COLO668 (cell line): ENCODE results near the gene PARPBP.
"Not testable (repeated sequence)": the region's sequence is repeated elsewhere in the genome, so short reads cannot be mapped to it uniquely, and the experiment has no call there.

ENCODE experiments used
- DNase-seq: peaks from one replicate; lab custom pipeline; 2025; ENCODE audit not compliant: unreplicated experiment; lab: John Stamatoyannopoulos, UW

PARPBP gene, protein sequence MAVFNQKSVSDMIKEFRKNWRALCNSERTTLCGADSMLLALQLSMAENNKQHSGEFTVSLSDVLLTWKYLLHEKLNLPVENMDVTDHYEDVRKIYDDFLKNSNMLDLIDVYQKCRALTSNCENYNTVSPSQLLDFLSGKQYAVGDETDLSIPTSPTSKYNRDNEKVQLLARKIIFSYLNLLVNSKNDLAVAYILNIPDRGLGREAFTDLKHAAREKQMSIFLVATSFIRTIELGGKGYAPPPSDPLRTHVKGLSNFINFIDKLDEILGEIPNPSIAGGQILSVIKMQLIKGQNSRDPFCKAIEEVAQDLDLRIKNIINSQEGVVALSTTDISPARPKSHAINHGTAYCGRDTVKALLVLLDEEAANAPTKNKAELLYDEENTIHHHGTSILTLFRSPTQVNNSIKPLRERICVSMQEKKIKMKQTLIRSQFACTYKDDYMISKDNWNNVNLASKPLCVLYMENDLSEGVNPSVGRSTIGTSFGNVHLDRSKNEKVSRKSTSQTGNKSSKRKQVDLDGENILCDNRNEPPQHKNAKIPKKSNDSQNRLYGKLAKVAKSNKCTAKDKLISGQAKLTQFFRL

DNA sequence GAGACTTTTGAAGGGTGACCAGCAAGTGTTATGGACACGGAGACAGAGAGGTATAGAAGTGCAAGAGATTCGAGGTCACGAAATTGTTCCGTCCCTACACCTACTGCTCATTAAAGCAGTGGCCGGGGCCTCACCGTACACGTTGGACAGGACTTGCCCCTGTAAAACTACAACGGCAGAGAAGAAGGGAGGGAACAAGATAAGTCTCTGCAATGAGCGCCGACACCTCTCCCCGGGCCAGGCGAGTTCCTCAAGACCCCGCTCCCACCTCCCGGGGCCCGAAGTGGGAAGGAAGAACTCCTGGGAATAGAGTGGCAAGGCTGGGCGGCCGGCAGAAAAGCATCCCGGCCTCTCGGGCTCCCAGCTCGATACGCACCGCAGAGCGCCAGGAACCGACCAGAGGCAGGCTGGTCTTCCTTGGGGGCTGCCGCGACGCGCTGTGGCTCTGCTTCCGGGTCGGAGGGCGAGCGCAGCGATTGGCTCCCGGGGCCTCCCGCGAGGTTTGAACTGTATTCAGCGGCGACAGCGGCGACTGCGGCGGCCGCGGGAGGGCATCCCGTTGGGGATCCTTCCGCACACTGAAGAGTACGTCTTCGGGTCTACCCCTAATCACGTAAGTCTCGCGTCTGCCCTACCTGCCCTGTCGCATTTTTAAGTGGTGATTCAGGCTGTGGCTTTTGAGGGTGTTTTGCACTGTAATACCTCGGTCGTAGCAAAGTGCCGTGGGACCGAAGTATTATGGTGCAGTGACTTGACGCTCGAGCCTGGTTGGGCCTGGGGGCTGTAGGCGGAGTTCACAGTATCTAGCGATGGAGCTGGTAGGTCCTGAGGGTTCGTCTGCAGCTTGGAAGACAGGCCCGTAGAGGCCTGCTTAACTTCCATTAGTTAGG, at the start of gene PARPBP, which contains the start of gene NUP37:
PARPBP (plus strand) TSS at position 510 of the 890 bp plus-strand sequence. CDS start 3,706 bp downstream, outside the sequence.
NUP37 (minus strand) TSS at position 441 of the 890 bp plus-strand sequence. CDS start 1,596 bp downstream, outside the sequence.
- peak; percentile 96 for DNase-seq

DNA sequence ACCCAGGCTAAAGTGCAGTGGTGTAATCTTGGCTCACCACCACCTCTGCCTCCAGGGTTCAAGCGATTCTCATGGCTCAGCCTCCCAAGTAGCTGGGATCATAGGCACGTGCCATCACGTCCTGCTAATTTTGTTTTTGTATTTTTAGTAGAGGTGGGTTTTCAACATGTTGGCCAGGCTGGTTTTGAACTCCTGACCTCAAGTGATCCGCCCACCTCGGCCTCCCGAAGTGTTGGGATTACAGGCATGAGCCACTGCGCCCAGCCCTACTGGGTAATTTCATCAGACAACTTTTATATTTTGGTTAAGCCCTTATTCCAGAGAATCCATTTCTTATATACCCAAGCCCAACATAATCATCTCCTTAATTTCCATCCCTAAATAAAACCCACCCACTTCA, 47.9 kb upstream of the PARPBP start:
- DNase-seq = not testable (repeated sequence)

DNA sequence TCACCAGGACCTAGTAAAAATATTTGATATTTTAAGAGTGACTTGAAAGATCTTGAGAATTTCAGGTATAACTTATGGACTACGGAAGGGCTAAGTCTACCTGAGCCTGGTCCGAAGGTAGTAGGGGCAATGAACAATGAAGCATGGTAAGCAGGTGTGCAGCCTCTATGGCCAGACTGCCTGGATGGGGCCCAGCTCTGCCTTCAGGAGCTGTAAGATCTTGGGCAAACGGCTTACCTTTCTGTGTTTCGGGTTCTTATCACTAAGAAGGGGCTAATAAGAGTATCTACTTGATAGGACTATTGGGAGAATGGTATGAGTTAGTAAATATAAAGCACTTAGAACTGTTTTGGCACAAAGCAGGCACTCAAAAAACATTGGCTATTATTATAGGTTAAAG, 39.1 kb upstream of the PARPBP start:
- no peak for DNase-seq

DNA sequence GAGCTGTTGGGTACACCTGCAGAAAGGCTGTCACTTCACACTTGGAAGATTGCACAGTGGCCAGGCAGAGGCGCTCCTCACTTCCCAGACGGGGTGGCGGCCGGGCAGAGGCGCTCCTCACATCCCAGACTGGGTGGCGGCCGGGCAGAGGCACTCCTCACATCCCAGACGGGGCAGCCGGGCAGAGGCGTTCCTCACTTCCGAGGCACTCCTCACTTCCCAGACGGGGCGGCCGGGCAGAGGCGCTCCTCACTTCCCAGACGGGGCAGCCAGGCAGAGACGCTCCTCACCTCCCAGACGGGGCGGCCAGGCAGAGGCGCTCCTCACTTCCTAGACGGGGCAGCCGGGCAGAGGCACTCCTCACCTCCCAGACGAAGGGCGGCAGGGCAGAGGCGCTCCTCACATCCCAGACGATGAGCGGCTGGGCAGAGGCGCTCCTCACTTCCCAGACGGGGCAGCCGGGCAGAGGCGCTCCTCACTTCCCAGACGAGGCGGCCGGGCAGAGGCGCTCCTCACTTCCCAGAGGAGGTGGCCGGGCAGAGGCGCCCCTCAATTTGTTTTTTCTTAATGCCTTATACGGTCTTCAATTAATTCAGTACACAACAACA, 30.7 kb upstream of the PARPBP start:
- not testable (repeated sequence) for DNase-seq

DNA sequence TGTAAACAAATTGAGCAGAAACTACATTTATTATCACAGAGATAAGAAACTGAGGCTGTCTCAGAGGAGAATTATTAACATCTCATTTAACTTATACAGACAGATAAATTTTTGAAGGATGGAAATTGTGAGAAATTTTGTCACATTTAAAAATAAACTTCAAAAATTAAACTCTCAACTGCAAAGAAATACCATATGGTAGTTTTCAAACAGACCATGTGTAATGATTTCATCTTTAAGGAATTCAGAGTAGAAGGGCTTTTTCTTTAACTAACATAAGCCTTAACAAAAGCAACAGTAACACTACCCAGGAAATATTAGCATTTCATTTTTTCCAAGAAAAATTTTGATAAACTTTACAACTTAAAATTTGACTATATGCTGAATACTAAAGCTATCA, 26.7 kb upstream of the PARPBP start:
- no peak for DNase-seq

DNA sequence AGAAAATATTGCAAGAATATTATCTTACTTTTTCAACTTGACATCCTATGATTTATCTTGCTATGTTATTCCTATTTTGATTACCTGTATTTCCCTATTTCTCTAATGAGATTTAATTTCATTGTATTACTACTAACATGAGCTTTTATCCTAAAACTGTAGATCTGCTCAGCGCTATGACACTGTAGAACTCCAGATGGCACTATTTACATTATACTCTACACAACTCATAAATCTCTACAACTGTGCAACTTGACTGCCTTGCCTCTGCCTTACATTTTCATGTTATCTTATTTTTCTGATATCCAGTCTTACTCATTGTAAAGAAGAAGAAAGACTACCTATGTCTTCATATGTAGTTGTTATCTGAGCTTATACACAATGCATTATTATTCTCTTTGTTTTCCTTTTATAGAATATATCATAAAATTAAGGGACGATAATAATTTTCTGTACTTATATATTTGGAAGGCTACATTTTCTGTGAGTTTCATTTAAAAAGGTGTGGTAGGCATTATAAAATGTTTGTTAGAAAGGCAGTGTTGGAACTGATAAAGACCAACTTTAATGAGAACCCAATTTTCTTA, 24.2 kb upstream of the PARPBP start:
- DNase-seq = no peak

DNA sequence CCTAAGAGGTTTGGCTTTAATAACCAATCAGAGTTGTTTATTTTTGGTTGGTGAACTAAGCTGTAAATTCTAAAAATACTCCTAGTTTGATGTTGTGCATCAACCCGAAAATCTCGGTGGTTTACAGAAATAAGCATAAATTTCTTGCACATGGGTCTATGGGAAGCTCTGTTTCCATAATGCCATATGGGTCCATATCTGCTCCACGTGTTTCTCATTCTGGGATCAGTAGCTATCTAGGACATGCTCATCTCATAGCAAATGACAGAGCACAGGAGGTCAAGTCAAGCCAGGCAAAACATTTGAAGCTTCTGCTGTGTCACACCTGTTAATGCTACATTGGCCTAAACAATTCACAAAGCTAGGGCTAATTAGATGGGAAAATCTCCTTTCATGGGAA, 23.1 kb upstream of the PARPBP start:
- DNase-seq = no peak

DNA sequence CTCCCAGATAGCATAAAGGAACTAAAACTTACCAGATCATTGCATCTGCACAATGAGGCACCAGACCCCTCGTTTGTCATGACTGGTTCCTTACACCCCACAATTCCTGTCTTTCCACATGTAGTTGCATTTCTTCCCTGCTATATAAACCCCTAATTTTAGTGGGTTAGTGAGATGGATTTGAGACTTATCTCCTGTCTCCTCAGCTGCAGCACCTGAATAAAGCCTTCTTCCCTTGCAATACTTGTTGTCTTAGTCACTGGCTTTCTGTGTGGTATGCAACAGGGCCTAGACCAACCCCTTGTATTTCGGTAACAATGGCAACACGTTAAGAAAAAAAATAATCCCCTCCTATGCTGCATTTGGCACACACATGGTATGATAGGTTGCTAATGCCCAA, 13.1 kb upstream of the PARPBP start:
- no peak for DNase-seq

DNA sequence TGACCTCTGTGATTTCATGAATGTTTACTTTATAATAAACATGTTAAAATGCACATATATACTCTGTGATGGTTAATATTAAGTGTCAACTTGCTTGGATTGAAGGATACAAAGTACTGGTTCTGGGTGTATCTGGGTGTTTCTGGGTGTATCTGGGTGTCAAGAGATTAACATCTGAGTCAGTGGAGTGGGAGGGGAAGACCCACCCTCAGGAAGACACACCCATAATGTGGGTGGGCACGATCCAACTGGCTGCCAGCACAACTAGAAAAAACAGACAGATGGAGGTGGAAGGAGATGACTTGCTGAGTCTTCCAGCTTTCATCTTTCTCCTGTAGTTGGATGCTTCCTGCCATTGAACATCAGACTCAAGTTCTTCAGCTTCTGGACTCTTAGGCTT, 12.0 kb upstream of the PARPBP start:
- DNase-seq = no peak

DNA sequence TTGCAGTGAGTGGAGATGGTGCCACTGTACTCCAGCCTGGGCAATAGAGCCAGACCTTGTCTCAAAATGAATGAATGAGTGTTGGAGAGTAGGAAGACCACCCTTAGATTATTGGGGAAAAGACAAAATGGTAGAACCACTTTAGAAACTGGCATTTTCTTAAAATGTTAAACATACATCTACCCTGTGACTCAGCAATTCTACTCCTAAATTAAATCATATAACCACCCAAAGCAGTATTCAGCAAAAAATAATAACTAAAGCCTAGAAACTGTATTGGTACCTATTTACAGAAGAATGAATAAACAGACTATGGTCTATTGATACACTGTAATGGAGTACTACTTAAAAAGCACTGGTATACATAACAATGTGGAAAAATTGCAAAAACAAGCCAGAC, 9.2 kb upstream of the PARPBP start:
- DNase-seq = no peak

DNA sequence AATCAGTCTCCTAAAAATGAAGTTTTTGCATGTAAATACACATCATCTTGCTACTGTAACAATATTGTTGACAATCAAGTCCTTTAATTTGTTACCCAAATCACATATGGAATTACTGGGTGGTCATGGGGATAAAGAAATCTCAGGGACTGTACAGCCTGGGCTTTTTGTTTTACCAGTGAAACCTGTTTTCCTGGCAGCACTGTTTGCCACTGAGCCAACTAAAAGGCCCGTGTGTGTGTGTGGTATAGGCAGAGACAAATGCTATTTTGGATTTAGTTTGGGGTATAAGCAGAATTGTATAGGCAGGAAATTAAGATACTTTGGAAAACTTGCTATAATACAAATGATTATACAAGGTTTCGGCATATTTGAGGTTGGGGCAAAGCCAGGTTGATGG, 5.8 kb upstream of the PARPBP start:
- no peak for DNase-seq

DNA sequence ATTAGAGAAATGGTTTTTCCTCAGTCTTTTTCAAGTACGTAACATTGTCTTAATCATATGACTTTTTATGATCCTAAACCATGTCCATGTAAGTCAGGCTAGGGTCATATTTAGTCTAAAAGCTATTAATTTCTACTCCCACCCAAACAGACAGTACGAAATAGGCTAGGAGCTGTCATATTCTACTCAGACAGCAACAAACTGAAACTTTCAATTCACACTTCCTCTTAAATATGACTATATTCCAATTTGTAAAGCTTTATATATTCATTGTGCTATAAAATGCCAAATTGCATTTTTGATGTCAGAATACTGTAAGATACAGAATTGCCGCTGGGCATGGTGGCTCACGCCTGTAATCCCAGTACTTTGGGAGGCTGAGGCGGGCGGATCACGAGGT, 3.6 kb upstream of the PARPBP start:
- no peak for DNase-seq

DNA sequence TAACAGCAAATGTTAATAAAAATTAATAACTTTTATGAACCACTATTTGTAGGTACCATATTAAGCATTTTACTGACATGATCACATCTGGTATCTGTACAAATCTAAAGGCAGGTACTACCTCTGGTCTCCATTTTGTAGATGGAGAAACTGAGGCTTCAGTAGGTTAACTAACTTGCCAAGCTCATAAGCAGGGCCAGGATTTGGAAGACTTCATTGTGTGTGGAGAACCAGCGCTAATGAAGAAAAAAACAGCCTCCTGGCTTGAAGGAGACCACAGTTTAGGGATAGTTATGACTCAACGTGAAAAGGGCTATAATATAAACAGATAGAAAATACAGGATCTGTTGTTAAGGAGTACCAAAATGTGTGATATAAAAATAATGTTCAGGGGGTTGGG, 1.1 kb upstream of the PARPBP start:
- DNase-seq = no peak

DNA sequence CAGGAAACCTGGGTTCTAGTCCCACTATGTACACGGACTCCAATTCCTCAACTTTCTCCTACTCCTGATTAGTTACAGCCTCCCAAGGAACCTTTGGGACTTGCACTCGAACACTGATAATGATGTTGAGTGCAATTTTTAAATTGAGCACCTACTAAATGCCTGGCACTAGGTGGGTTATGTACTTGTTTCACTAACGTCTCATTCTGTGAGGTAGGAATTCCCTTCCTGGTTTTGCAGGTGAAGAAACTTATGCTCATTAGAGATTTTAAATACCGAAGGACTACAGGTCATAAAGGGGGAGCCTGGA, 536 bp downstream of the PARPBP start:
- DNase-seq = no peak

DNA sequence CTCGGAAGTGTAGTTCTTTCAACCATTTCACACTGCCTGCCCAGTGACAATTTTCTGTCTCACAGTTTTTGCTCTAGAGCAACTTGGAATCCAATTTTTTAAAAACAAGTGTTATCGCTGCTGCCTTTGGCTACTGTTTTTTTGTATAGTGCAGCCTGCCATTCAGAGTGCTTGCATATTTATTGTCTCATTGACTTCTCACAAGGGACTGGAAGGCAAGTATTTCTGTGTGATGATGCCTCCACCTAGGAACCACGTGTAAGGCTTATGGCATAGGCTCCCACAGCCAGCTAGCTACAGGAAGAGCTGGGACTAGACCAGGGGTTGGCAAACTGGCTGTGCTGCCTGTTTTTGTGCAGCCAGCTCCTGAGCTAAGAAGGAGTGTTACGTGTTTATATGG, 903 bp downstream of the PARPBP start:
- DNase-seq = peak; percentile 21

DNA sequence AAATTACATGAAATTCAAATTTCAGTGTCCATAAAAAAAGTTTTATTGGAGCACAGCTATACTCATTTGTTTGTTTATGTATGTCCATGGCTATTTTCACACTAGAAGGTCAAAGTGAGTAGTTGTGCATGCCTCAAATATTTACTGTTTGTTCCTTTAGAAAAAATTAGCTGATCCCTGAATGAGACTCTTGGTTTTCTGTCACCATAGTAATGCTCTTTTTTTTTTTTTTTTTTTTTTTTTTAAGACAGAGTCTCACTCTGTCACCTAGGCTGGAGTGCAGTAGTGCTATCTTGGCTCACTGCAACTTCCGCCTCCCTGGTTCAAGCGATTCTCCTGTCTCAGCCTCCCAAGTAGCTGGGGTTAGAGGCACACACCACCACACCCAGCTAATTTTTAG, 1.3 kb downstream of the PARPBP start:
- DNase-seq = not testable (repeated sequence)

DNA sequence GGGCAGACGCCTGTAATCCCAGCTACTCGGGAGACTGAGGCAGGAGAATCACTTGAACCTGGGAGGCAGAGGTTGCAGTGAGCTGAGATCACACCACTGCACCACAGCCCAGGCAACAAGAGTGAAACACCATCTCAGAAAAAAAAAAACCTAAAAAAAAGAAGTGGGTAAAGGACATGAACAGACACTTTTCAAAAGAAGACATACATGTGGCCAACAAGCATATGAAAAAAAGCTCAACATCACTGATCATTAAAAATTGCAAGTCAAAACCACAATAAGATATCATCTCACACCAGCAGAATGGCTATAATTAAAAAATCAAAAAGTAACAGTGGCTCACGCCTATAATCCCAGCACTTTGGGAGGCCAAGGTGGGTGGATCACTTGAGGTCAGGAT, 10.7 kb downstream of the PARPBP start:
- not testable (repeated sequence) for DNase-seq

DNA sequence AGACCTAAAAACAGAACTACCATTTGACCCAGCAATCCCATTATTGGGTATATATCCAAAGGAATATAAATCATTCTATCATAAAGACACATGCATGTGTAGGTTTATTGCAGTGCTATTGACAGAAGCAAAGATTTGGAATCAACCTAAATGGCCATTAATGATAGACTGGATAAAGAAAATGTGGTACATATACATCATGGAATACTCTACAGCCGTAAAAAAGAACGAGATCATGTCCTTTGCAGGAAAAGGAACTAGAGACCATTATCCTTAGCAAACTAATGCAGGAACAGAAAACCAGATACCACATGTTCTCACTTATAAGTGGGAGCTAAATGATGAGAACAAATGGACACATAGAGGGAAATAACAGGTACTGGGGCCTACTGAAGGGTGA, 11.5 kb downstream of the PARPBP start:
- DNase-seq = not testable (repeated sequence)

DNA sequence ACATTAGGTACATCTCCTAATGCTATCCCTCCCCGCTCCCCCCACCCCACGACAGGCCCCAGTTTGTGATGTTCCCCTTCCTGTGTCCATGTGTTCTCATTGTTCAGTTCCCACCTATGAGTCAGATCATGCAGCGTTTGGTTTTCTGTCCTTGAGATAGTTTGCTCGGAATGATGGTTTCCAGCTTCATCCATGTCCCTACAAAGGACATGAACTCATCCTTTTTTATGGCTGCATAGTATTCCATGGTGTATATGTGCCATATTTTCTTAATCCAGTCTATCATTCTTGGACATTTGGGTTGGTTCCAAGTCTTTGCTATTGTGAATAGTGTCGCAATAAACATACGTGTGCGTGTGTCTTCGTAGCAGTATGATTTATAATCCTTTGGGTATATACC, 17.6 kb downstream of the PARPBP start:
- not testable (repeated sequence) for DNase-seq

DNA sequence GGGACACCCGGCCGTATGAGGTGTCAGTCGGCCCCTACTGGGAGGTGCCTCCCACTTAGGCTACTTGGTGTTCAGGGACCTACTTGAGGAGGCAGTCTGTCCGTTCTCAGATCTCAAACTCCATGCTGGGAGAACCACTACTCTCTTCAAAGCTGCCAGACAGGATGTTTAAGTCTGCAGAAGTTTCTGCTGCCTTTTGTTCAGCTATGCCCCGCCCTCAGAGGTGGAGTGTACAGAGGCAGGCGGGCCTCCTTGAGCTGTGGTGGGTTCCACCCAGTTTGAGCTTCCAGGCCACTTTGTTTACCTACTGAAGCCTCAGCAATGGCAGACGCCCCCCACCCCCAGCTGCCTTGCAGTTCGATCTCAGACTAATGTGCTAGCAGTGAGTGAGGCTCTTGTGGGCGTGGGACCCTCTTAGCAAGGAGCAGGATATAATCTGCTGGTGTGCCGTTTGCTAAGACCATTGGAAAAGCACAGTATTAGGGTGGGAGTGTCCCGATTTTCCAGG, 22.9 kb downstream of the PARPBP start:
- not testable (repeated sequence) for DNase-seq

DNA sequence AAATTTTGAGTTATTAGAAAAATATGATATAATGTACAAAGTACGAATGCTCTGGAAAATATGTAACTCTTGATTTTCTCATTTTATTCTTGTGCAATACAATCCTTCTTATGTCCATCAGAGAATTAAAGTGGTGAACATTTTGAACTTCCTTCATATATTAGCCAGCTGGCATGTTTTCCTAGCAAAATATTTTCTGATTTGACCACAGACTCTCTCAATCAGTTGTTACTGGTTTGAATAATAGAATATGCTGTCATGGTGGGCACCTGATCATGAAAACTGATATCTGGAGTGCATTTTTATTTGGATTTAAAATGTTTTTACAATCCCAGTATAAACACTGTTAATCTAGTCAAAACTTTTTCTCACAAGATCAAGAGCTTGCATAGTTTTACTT, 24.2 kb downstream of the PARPBP start:
- DNase-seq = no peak
